Omental fat pad (tissue), 4 donors: ENCODE measurements around the gene HDAC10. TPM values are rescaled to one million over a fixed set of nuclear protein-coding genes. Genes with fewer than 3 reads are reported as not detected.

Experiments used
- ATAC-seq: fragments of 150-250 bp; one replicate; pipeline ENCODE4 v1.9.1; 2016; ENCODE audit warnings: mild to moderate bottlenecking, moderate library complexity; ENCODE audit not compliant: low FRiP score
- DNase-seq: peaks from one replicate; pipeline ENCODE4 v3.0.0-alpha.2; 2019; ENCODE audit warnings: low spot score
- CTCF ChIP-seq, 3 donors: fragments of 450-650 bp; IDR thresholded peaks; one replicate each; pipeline ENCODE4 v1.5.1; 2016 to 2017; ENCODE audit warnings: antibody characterized with exemption in 3 of 3, mild to moderate bottlenecking in 3 of 3, moderate library complexity in 2 of 3
- total RNA-seq, 4 donors: library from RNA; depleted of rRNA; stranded (reverse); fragments of >200 nt; gene quantifications; one replicate each; pipeline ENCODE4 v1.1.0, GENCODE V29; 2016

The HDAC10 gene
- total RNA-seq, 4 donors from 2014 or later: 18.4 to 53.8 (median 23.6) TPM

- peak; percentile 82 for ATAC-seq
- DNase-seq: peak; percentile 51
- no peak for TF ChIP-seq CTCF (IDR thresholded peaks at IDR 0.05)
Observed at GRCh38 chr22:50218996-50219727, 31.9 kb downstream of the HDAC10 start.

GRCh38 chr22:50218153-50218995 lies 32.7 kb downstream of the HDAC10 start:
- TF ChIP-seq CTCF (IDR thresholded peaks at IDR 0.05): no peak
- ATAC-seq (no peak), DNase-seq (no peak)

- no peak for DNase-seq
- no peak for TF ChIP-seq CTCF (IDR thresholded peaks at IDR 0.05)
- no peak for ATAC-seq
Observed at GRCh38 chr22:50217543-50218152, 33.4 kb downstream of the HDAC10 start.

- no peak for TF ChIP-seq CTCF (IDR thresholded peaks at IDR 0.05)
- ATAC-seq (no peak), DNase-seq (no peak)
Observed at GRCh38 chr22:50216684-50217520, 34.2 kb downstream of the HDAC10 start.

GRCh38 chr22:50216055-50216683 lies 34.9 kb downstream of the HDAC10 start:
- no peak for TF ChIP-seq CTCF (IDR thresholded peaks at IDR 0.05)
- ATAC-seq (no peak), DNase-seq (no peak)
